CD4-positive, alpha-beta T cell (primary cell): ENCODE results near the gene RRP1. TPM values are rescaled to one million over a fixed set of nuclear protein-coding genes. Genes with fewer than 3 reads are reported as not detected.

Experiments used
- ATAC-seq: fragments of 200-7000 bp; cut with Tn5 transposase; one replicate; pipeline ENCODE4 v1.10.0; 2022; ENCODE audit warnings: mild to moderate bottlenecking; ENCODE audit not compliant: poor library complexity
- CTCF ChIA-PET: fragments of 350-600 bp; sonication (Branson Sonifier 250); formaldehyde crosslinking; loops from one replicate; lab custom pipeline; 2021; ENCODE audit warnings: antibody characterized with exemption, inconsistent platforms; lab: Charles Lee
- POLR2A ChIA-PET: fragments of 350-600 bp; sonication (Branson Sonifier 250); formaldehyde crosslinking; loops from one replicate; lab custom pipeline; 2021; ENCODE audit warnings: antibody characterized with exemption, inconsistent platforms; lab: Charles Lee
- DNase-seq, 14 experiments: peaks; one replicate each; pipeline ENCODE4 v3.0.0-alpha.2; 2013 to 2020; ENCODE audit warnings: mixed read lengths in 2 of 14
- H3K27ac ChIP-seq, 2 donors: one replicate each; pipeline versions ENCODE4 v1.5.1 to v1.7.0; 2013; ENCODE audit warnings: low read length in 2 of 2, low read depth in 1 of 2, mild to moderate bottlenecking in 1 of 2
- H3K27me3 ChIP-seq, 2 experiments: 1 replicate in 1 of 2; 2 replicates in 1 of 2; pipeline versions ENCODE4 v1.6.1 to v1.7.0; 2013; ENCODE audit warnings: low read length in 2 of 2, control low read depth in 1 of 2, mild to moderate bottlenecking in 1 of 2, moderate library complexity in 1 of 2; ENCODE audit not compliant: insufficient read depth in 2 of 2, control insufficient read depth in 1 of 2
- H3K36me3 ChIP-seq: one replicate; pipeline ENCODE4 v1.6.1; 2013; ENCODE audit warnings: low read length, control low read depth; ENCODE audit not compliant: insufficient read depth
- H3K4me1 ChIP-seq: one replicate; pipeline ENCODE4 v1.6.1; 2013; ENCODE audit warnings: low read length, control low read depth; ENCODE audit not compliant: insufficient read depth
- H3K4me3 ChIP-seq: one replicate; pipeline ENCODE4 v1.5.1; 2013; ENCODE audit warnings: mild to moderate bottlenecking, low read length, moderate library complexity
- H3K9me3 ChIP-seq, 2 experiments: 1 replicate in 1 of 2; 2 replicates in 1 of 2; pipeline versions ENCODE4 v1.6.1 to v1.7.0; 2013; ENCODE audit warnings: low read length in 2 of 2, mild to moderate bottlenecking in 2 of 2, control low read depth in 1 of 2, moderate library complexity in 1 of 2; ENCODE audit not compliant: control insufficient read depth in 1 of 2, insufficient read depth in 1 of 2
- H3K27ac Mint-ChIP-seq: one replicate; pipeline ENCODE4 v1.8.0; 2020; ENCODE audit warnings: mixed read lengths
- H3K27me3 Mint-ChIP-seq: one replicate; pipeline ENCODE4 v1.8.0; 2021; ENCODE audit warnings: mixed read lengths
- H3K36me3 Mint-ChIP-seq: one replicate; pipeline ENCODE4 v1.8.0; 2021; ENCODE audit warnings: low read depth, mixed read lengths
- H3K4me1 Mint-ChIP-seq: one replicate; pipeline ENCODE4 v1.8.0; 2021; ENCODE audit warnings: low read depth, mixed read lengths
- H3K4me3 Mint-ChIP-seq: one replicate; pipeline ENCODE4 v1.8.0; 2020; ENCODE audit warnings: mild to moderate bottlenecking, mixed read lengths
- H3K9me3 Mint-ChIP-seq: one replicate; pipeline ENCODE4 v1.8.0; 2020; ENCODE audit warnings: mixed read lengths
- CTCF ChIP-seq: fragments of 200-600 bp; IDR thresholded peaks from one replicate; pipeline ENCODE4 v1.8.0; 2022; ENCODE audit warnings: antibody characterized with exemption, mild to moderate bottlenecking
- intact Hi-C, 2 experiments: fragments of 100-400 bp; cut with DNase I in 1 of 2; cut with micrococcal nuclease in 1 of 2; formaldehyde crosslinking; loops; one replicate each; pipeline versions ENCODE4 v1.15.1 to v1.9.0; 2023 to 2025; cut with DNase I, micrococcal nuclease
- total RNA-seq, 174 experiments: library from RNA in 2 of 174; stranded (reverse) in 2 of 174; gene quantifications; one replicate each; pipeline ENCODE4 v1.2.3 and lab custom pipeline; 2021 to 2026

RRP1 gene
- total RNA-seq, 2 experiments from 2014 or later, result 27.7 to 29.0 TPM

GRCh38 chr21:43806017-43806710 lies 16.8 kb downstream of the RRP1 start:
- intact Hi-C loops, result no loop called here

GRCh38 chr21:43808367-43808766 lies 19.0 kb downstream of the RRP1 start:
- DNase-seq (no peak), ATAC-seq (no peak)
- Histone ChIP-seq H3K27ac (no peak overlapping the region), H3K4me1 (peaks cover 13% of the 10 kb centered on the region), H3K36me3 (peaks cover 6% of the 10 kb centered on the region), H3K4me3 (no peak overlapping the region), H3K9me3 (no peaks in the 10 kb centered on the region), H3K27me3 (no peaks in the 10 kb centered on the region)
- POLR2A ChIA-PET, result no interaction called here
- intact Hi-C loops, result no loop called here
- Mint-ChIP-seq H3K9me3 (no peaks in the 10 kb centered on the region), H3K27ac (no peak overlapping the region), H3K4me1 (peaks cover 9% of the 10 kb centered on the region), H3K36me3 (peaks cover 12% of the 10 kb centered on the region), H3K4me3 (no peak overlapping the region), H3K27me3 (no peaks in the 10 kb centered on the region)
- CTCF ChIA-PET, result no interaction called here
- TF ChIP-seq CTCF, result no peak

More at GRCh38 chr21:43806017-43806710, 16.8 kb downstream of the RRP1 start:
- H3K27ac Mint-ChIP-seq, result no peak overlapping the region
- Histone ChIP-seq H3K27ac (no peak overlapping the region), H3K4me1 (peaks cover 12% of the 10 kb centered on the region), H3K36me3 (peaks cover 27% of the 10 kb centered on the region), H3K4me3 (no peak overlapping the region), H3K27me3 (no peaks in the 10 kb centered on the region), H3K9me3 (no peaks in the 10 kb centered on the region)
- H3K27me3 Mint-ChIP-seq, result no peaks in the 10 kb centered on the region
- peaks cover 31% of the 10 kb centered on the region for H3K36me3 Mint-ChIP-seq
- H3K4me1 Mint-ChIP-seq, result peaks cover 5% of the 10 kb centered on the region
- TF ChIP-seq CTCF, result no peak
- H3K9me3 Mint-ChIP-seq, result no peaks in the 10 kb centered on the region
- ATAC-seq, result no peak
- ChIA-PET POLR2A (no interaction called here), CTCF (interaction anchor here (1.3 kb wide), 1 partner anchor 169 kb away, joined by 3 read pairs; no protein-coding TSS in a partner anchor)
- no peak overlapping the region for H3K4me3 Mint-ChIP-seq
- DNase-seq, result no peak

GRCh38 chr21:43808832-43809251 lies 19.5 kb downstream of the RRP1 start:
- peaks cover 7% of the 10 kb centered on the region for H3K36me3 Mint-ChIP-seq
- peaks cover 2% of the 10 kb centered on the region for H3K36me3 ChIP-seq
- POLR2A ChIA-PET, result no interaction called here
- intact Hi-C loops, result no loop called here
- H3K27me3 ChIP-seq, result no peaks in the 10 kb centered on the region
- H3K27me3 Mint-ChIP-seq, result no peaks in the 10 kb centered on the region
- no peak for TF ChIP-seq CTCF
- ATAC-seq, result no peak
- H3K27ac ChIP-seq, result no peak overlapping the region
- H3K9me3 ChIP-seq, result no peaks in the 10 kb centered on the region
- no peaks in the 10 kb centered on the region for H3K9me3 Mint-ChIP-seq
- H3K4me1 ChIP-seq, result peaks cover 13% of the 10 kb centered on the region
- H3K4me1 Mint-ChIP-seq, result peaks cover 9% of the 10 kb centered on the region
- CTCF ChIA-PET, result no interaction called here
- no peak overlapping the region for H3K4me3 ChIP-seq
- no peak overlapping the region for H3K4me3 Mint-ChIP-seq
- no peak for DNase-seq
- H3K27ac Mint-ChIP-seq, result no peak overlapping the region
